Mammary epithelial cell (primary cell): Measurements from ENCODE around the gene FNDC3B.

Source experiments
- EZH2 ChIP-seq: IDR thresholded peaks from 2 replicates; pipeline ENCODE4 v1.6.1; 2012; ENCODE audit warnings: low read length, inconsistent platforms, borderline replicate concordance
- TF ChIP-seq, protein P1 (sequence below), 2 donors: IDR thresholded peaks in 1 of 2; conservative IDR thresholded peaks in 1 of 2; 2 replicates each; pipeline ENCODE4 v1.5.1; 2011 to 2012; ENCODE audit warnings: inconsistent platforms in 2 of 2, low read length in 2 of 2, mild to moderate bottlenecking in 2 of 2, control low read depth in 1 of 2, low read depth in 1 of 2; ENCODE audit not compliant: insufficient read depth in 1 of 2; ENCODE audit errors: extremely low read depth in 1 of 2

DNA sequence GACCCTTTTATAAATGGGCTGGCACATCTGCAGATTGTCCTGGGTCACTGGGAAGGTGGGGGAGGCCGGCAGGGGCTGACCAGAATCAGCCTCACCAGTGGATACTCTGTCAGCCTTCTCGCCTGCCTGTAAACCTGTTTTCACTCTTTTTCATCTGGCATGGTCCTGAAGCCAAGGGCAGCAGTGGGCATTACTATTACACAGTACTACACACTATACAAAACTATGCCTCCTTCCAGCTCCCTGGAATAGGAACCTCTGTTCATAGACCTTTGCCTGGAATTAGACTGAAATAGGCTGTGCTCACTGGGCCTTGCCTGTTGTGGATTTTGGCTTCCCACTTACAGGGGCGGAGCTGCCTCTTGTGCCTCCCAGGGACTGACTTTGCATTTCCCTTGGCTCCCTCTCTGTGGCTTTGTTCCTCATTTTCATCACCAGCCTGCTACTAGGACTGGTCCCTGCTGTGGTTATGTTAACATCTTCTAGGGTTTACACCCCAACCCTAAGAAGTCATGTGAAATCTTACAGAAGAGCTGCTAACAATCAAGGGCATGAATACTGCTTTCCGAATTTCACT, 120.7 kb downstream of the FNDC3B start:
- TF ChIP-seq, protein P1, sequence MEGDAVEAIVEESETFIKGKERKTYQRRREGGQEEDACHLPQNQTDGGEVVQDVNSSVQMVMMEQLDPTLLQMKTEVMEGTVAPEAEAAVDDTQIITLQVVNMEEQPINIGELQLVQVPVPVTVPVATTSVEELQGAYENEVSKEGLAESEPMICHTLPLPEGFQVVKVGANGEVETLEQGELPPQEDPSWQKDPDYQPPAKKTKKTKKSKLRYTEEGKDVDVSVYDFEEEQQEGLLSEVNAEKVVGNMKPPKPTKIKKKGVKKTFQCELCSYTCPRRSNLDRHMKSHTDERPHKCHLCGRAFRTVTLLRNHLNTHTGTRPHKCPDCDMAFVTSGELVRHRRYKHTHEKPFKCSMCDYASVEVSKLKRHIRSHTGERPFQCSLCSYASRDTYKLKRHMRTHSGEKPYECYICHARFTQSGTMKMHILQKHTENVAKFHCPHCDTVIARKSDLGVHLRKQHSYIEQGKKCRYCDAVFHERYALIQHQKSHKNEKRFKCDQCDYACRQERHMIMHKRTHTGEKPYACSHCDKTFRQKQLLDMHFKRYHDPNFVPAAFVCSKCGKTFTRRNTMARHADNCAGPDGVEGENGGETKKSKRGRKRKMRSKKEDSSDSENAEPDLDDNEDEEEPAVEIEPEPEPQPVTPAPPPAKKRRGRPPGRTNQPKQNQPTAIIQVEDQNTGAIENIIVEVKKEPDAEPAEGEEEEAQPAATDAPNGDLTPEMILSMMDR (conservative IDR thresholded peaks at IDR 0.05 in 1 of 2, IDR thresholded peaks at IDR 0.05 in 1 of 2; ENCODE audit: extremely low read depth in 1 of 2, insufficient read depth in 1 of 2, low read depth in 1 of 2, low read length in 2 of 2), result no peak
- no peak for TF ChIP-seq EZH2
